Activated CD4-positive, alpha-beta T cell treated with anti-CD3 and anti-CD28 coated beads, Interleukin-10, Interleukin-2, amounts not matched to agents 100 ng/mL and 50 ng/mL, durations not matched to agents 16 hours and 8 hours (primary cell): ENCODE measurements around the gene TANGO6.

Experiments
- DNase-seq: peaks from one replicate; pipeline ENCODE4 v3.0.0-alpha.2; 2020

The TANGO6 gene

GRCh38 chr16:68869492-68870088 is 26.3 kb downstream of the TANGO6 start:
- DNase-seq: no peak

- DNase-seq: no peak
Measured at GRCh38 chr16:68873635-68874471, 30.5 kb downstream of the TANGO6 start.

DNA sequence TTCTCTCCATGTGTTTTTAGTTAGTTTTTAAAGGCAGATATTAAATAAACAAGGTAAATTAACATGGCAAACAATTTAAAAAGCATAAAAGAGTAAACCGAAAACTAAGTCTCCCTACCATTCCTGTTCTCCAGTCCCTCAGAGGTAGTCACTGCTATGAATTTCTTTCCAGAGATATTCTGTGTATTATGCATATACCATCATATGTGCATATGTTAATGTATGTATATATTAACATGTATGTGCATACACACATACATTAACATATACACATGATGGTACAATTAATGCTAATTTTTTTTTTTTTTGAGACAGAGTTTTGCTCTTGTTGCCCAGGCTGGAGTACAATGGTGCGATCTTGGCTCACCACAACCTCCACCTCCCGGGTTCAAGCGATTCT is 32.5 kb downstream of the TANGO6 start:
- no peak for DNase-seq

DNA sequence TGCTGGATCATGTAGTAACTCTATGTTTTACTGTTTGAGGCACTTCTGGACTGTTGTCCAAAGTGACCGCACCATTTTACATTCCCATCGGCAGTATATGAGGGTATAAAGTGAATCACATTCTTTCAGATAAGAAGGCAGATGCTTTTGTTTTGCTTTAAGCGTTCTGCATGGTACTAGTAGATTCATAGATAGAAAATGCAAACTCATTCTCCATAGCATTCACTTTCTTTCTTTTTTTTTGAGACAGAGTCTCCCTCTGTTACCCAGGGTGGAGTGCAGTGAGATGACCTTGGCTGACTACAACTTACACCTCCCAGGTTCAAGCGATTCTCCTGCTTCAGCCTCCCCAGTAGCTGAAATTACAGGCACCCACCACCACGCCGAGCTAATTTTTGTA is 40.4 kb downstream of the TANGO6 start:
- no peak for DNase-seq

- no peak for DNase-seq
Measured at GRCh38 chr16:68884401-68884800, 41.1 kb downstream of the TANGO6 start.

DNA sequence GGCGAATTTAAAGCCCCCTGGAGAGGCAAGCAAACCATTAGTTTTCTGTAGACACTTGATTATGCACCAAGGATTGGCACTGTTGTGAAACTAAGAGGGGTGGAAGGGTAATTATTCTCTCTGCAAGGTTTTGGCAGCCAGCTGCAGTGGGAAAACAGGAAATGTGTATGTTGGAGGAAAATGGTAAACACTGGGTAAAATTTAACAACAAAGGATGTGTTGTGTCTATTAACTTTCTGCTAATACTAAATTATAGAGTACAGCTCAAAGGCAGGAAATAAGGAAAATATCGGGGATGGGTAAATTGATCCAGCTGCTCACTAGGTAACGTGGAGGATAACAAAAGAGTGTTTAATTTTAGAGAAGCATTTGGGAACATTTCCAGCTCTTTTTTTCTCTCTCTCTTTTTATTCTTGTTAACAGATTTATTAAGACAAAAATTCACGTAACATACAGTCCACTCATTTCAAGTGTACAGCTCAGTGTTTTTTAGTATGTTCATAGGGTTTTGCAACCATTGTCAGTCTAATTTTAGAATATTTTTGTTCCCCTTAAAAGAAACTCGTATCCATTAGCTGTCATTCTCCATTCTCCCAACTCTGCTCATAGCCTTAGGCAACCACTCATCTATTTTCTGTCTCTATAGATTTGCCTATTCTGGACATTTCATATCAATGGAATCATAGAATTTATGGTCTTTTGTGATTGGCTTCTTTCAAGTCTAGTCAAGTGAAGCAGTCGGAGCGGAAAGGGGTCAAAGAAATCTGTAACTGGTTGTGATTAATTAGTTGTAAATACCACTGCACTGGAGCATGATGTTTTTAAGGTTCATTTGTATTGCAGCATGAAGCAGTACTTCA is 41.8 kb downstream of the TANGO6 start:
- no peak for DNase-seq

- no peak for DNase-seq
Measured at GRCh38 chr16:68887107-68887506, 43.8 kb downstream of the TANGO6 start.

DNA sequence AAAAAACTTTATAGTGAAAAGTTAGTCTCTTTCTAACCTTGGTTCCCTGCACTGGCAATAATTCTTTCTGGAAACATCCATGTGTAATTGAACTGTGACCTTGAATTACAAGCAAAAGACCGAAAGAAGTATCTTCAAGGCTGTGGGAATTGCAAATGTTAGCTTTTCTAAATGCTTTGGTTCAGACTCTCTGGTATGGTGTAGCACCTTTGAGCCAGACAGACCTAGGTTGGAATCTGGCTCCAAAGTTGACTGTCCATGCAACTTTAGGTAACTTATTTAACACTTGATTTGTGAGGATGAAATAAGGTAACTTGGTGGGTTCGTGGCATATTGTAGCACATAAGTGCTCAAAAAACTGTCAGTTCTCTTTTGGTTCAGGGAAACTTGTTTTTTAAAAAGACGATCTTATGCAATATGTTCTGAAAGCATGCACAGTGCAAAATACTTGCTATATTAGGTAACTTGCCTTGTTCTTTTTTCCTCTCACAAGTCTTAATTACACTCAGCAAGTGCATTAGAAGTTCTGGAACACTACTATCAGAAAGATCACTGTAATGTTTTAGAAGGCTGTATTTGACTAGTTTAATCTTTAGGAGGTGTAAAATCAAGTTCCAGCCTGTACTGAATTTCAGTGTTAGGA is 46.3 kb downstream of the TANGO6 start:
- DNase-seq: no peak

GRCh38 chr16:68892214-68892613 is 48.9 kb downstream of the TANGO6 start:
- no peak for DNase-seq

- DNase-seq: no peak
Measured at GRCh38 chr16:68892898-68893297, 49.6 kb downstream of the TANGO6 start.

- DNase-seq: no peak
Measured at GRCh38 chr16:68893710-68894705, 50.7 kb downstream of the TANGO6 start.

DNA sequence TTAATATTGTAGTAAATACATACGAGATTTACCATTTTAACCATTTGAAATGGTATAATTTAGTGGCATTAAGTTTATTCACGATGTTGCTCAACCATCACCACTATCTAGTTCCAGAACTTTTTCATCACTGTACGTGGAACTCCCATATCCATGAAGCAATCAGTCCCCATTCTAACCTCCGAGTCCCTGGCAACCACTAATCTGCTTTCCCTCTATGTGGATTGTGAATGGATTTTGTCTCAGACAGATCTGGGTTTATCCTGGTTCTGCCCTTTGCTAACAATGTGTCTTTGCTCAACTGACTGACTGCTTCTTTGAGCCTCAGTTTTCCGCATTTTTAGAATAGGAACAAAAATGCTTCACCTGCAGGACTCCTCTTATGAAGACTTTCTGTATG is 51.4 kb downstream of the TANGO6 start:
- no peak for DNase-seq

DNA sequence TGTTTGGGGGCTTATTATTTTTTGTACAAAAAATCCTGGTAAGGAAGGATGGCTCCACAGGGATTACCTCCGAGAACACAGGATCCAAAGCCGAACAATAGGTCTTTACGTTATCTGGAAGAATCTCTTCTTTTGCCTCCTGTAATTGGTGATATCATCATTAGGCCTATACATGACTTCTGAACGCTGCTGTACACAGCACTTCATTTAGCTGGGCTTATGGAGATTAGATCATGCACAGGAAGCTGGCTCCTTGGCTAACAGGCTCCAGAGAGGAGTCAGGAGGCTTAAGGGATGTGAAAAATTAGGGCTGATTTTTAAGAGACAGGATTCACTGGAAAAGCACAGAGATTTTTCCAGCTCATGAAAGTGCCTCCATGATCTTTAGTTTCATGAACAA is 54.7 kb downstream of the TANGO6 start:
- no peak for DNase-seq

DNA sequence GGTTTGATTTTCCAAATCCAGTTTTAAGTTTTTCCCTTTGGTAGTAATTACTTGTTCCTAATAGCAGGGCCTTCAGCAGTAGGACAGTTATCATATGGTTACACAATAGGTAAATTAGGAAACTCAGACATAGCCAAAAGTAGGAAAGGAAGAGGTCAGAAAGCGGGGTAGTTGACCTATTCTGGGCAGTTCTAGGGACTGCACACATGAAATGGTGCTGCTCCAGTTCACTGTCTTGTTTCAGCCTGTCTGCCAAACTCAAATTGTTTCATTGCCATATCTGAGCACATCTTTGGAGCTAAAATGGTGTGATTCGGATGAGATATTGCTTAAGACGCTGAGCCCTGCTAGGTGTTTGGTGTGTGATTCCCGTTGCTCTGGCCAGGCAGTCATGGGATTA is 56.7 kb downstream of the TANGO6 start:
- no peak for DNase-seq

GRCh38 chr16:68902003-68902968 is 59.0 kb downstream of the TANGO6 start:
- peak; percentile 33 for DNase-seq

- DNase-seq: no peak
Measured at GRCh38 chr16:68902969-68903345, 59.6 kb downstream of the TANGO6 start.

GRCh38 chr16:68907297-68907696 is 64.0 kb downstream of the TANGO6 start:
- DNase-seq: no peak

DNA sequence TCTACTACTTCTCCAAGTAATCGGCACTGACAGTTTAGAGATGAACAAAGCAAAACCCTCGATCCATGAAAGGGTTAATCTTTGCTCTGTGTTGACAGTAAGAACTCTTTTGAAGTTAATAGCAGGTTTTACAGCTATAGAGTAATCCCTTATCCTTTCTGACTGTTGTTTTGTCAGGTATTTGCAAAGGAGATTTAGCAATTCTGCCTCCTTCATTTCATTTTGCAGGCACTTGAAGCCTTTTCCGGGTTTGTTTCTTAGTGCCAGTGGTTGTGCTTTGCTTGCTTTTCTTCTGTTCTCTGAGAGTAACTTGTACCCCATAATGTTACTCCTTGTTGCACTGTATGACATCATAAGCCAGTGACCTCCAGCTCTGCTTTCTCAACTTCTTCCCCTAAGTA is 64.5 kb downstream of the TANGO6 start:
- DNase-seq: no peak

GRCh38 chr16:68909099-68909733 is 65.9 kb downstream of the TANGO6 start:
- DNase-seq: no peak

DNA sequence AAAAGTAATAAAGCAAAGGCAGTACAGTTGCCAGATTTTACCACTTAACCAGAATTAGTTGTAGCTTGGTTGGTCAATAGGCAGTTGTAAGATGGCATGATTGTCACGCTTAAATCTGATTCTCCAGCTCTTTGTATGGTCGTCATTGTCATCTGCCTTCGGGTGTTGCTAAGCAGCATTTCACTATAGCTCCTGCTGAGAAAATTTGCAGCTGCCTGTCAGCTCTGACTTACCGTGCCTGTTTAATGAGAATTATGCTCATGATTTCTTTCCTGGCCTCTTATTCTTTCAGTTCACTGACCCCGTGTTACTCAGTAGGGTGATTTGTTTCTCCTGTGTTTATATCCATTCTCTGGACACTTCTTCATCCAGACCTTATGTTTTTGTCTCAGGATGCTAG is 66.7 kb downstream of the TANGO6 start:
- no peak for DNase-seq
